ENCODE measurements around the gene VAV3. TPM values are rescaled to one million over a fixed set of nuclear protein-coding genes. Genes with fewer than 3 reads are reported as not detected.

The VAV3 gene

GRCh38 chr1:107523736-107524135 lies 441.2 kb downstream of the VAV3 start:
- H3K27ac ChIP-seq (replicated peaks) = no peak overlapping the region
- no peak for DNase-seq (ENCODE audit: low read depth in 1 of 2, low spot score in 1 of 2)
- no peak for TF ChIP-seq POLR2AphosphoS5 (IDR thresholded peaks at IDR 0.05; ENCODE audit: low read depth)
- TF ChIP-seq REST (IDR thresholded peaks at IDR 0.05; ENCODE audit: insufficient replicate concordance, low read depth) = no peak
- TF ChIP-seq SPI1 (IDR thresholded peaks at IDR 0.05; ENCODE audit: borderline replicate concordance, low read depth) = no peak
- TF ChIP-seq CTCF (IDR thresholded peaks at IDR 0.05; ENCODE audit: insufficient read depth, low read length) = no peak
- TF ChIP-seq GABPA (IDR thresholded peaks at IDR 0.05; ENCODE audit: low read depth) = no peak
- no peaks in the 10 kb centered on the region for H3K27me3 ChIP-seq (ENCODE audit: insufficient read depth, poor library complexity, severe bottlenecking)
- H3K4me3 ChIP-seq (replicated peaks; ENCODE audit: insufficient read depth, low read length) = no peak overlapping the region

- TF ChIP-seq GABPA (IDR thresholded peaks at IDR 0.05; ENCODE audit: low read depth) = no peak
- Histone ChIP-seq H3K27me3 (ENCODE audit: insufficient read depth, poor library complexity, severe bottlenecking) (no peaks in the 10 kb centered on the region), H3K27ac (replicated peaks) (no peak overlapping the region), H3K4me3 (replicated peaks; ENCODE audit: insufficient read depth, low read length) (no peak overlapping the region)
- no peak for DNase-seq (ENCODE audit: low read depth in 1 of 2, low spot score in 1 of 2)
Observed at GRCh38 chr1:107523061-107523460, 441.9 kb downstream of the VAV3 start.

Small RNA genes lying within 50 kb of the gene (microRNA-seq; reads per million reads assigned to microRNA genes)
- gene MIR7852 = not detected
